SK-N-SH treated with all-trans-retinoic acid at 6 μM for 48 hours (cell line): Measurements from ENCODE around the gene MXRA7.

Experiments used
- ATAC-seq: fragments of 200-7000 bp; cut with Tn5 transposase; 3 replicates; pipeline ENCODE4 v1.9.1; 2020; ENCODE audit warnings: mild to moderate bottlenecking, moderate library complexity
- ARNTL ChIP-seq: fragments of 450-650 bp; formaldehyde crosslinking; IDR thresholded peaks from 2 replicates; pipeline ENCODE4 v1.5.0; 2020; ENCODE audit warnings: low read depth, mild to moderate bottlenecking, moderate library complexity, borderline replicate concordance
- BACH2 ChIP-seq: fragments of 250-450 bp; sonication (Bioruptor Pico); IDR thresholded peaks from 2 replicates; pipeline ENCODE4 v1.9.0; 2021; ENCODE audit warnings: mild to moderate bottlenecking, borderline replicate concordance
- CREB5 ChIP-seq: fragments of 250-450 bp; sonication (Bioruptor Pico); IDR thresholded peaks from 2 replicates; pipeline ENCODE4 v1.5.1; 2020; ENCODE audit warnings: low read depth, mild to moderate bottlenecking, moderate library complexity
- CSDC2 ChIP-seq: fragments of 250-450 bp; sonication (Bioruptor Pico); IDR thresholded peaks from 2 replicates; pipeline ENCODE4 v1.5.0; 2020; ENCODE audit warnings: mild to moderate bottlenecking, moderate library complexity
- CSRNP3 ChIP-seq: fragments of 250-450 bp; sonication (Bioruptor Pico); IDR thresholded peaks from 2 replicates; pipeline ENCODE4 v1.5.1; 2021; ENCODE audit warnings: mild to moderate bottlenecking, moderate library complexity
- ESRRG ChIP-seq: fragments of 250-450 bp; sonication (Bioruptor Pico); IDR thresholded peaks from 2 replicates; pipeline ENCODE4 v1.6.1; 2021; ENCODE audit warnings: mild to moderate bottlenecking
- GLIS3 ChIP-seq: fragments of 250-450 bp; sonication (Bioruptor Pico); IDR thresholded peaks from 2 replicates; pipeline ENCODE4 v1.5.0; 2020; ENCODE audit warnings: mild to moderate bottlenecking, moderate library complexity
- ISL1 ChIP-seq: fragments of 250-450 bp; sonication (Bioruptor Pico); IDR thresholded peaks from 2 replicates; pipeline ENCODE4 v2.1.2; 2022; ENCODE audit warnings: mild to moderate bottlenecking, moderate library complexity
- PATZ1 ChIP-seq: fragments of 250-450 bp; sonication (Bioruptor Pico); IDR thresholded peaks from 2 replicates; pipeline ENCODE4 v1.8.0; 2020; ENCODE audit warnings: mild to moderate bottlenecking, moderate library complexity, borderline replicate concordance
- POU6F1 ChIP-seq: fragments of 250-450 bp; sonication (Bioruptor Pico); IDR thresholded peaks from 2 replicates; pipeline ENCODE4 v1.8.0; 2021; ENCODE audit warnings: low read depth, mild to moderate bottlenecking, moderate library complexity, borderline replicate concordance
- PPARA ChIP-seq: fragments of 250-450 bp; sonication (Bioruptor Pico); IDR thresholded peaks from 2 replicates; pipeline ENCODE4 v1.5.0; 2020; ENCODE audit warnings: mild to moderate bottlenecking, borderline replicate concordance
- RARB ChIP-seq: fragments of 250-450 bp; sonication (Bioruptor Pico); IDR thresholded peaks from 2 replicates; pipeline ENCODE4 v1.8.0; 2021; ENCODE audit warnings: mild to moderate bottlenecking, moderate library complexity
- SNAI2 ChIP-seq: fragments of 250-450 bp; sonication (Bioruptor Pico); IDR thresholded peaks from 2 replicates; pipeline ENCODE4 v1.5.0; 2020; ENCODE audit warnings: mild to moderate bottlenecking, moderate library complexity
- TCF4 ChIP-seq: fragments of 250-450 bp; sonication (Bioruptor Pico); IDR thresholded peaks from 2 replicates; pipeline ENCODE4 v1.8.0; 2021; ENCODE audit warnings: mild to moderate bottlenecking, moderate library complexity, borderline replicate concordance
- TSHZ2 ChIP-seq: fragments of 250-450 bp; sonication (Bioruptor Pico); IDR thresholded peaks from 2 replicates; pipeline ENCODE4 v1.5.0; 2020; ENCODE audit warnings: mild to moderate bottlenecking, moderate library complexity
- ZFP30 ChIP-seq: fragments of 450-650 bp; formaldehyde crosslinking; IDR thresholded peaks from 2 replicates; pipeline ENCODE4 v1.5.0; 2022; ENCODE audit warnings: mild to moderate bottlenecking, moderate library complexity
- ZNF565 ChIP-seq: fragments of 450-650 bp; formaldehyde crosslinking; conservative IDR thresholded peaks from 2 replicates; pipeline ENCODE4 v1.5.0; 2020; ENCODE audit warnings: low read depth, mild to moderate bottlenecking, moderate library complexity
- ZNF70 ChIP-seq: fragments of 450-650 bp; formaldehyde crosslinking; IDR thresholded peaks from 2 replicates; pipeline ENCODE4 v1.5.0; 2020; ENCODE audit warnings: mild to moderate bottlenecking, moderate library complexity
- ZNF8 ChIP-seq: fragments of 450-650 bp; formaldehyde crosslinking; IDR thresholded peaks from 2 replicates; pipeline ENCODE4 v1.5.0; 2020; ENCODE audit warnings: mild to moderate bottlenecking, moderate library complexity

Gene MXRA7

GRCh38 chr17:76701471-76701967 lies 9.2 kb downstream of the MXRA7 start:
- TF ChIP-seq ISL1 (CRISPR knock-in tag), result no peak
- no peak for TF ChIP-seq ZFP30 (CRISPR knock-in tag)
- TF ChIP-seq ZNF565, result no peak
- TF ChIP-seq TCF4 (CRISPR knock-in tag), result no peak
- no peak for TF ChIP-seq GLIS3 (CRISPR knock-in tag)
- TF ChIP-seq BACH2 (CRISPR knock-in tag), result no peak
- TF ChIP-seq ESRRG (CRISPR knock-in tag), result no peak
- TF ChIP-seq CSDC2 (CRISPR knock-in tag), result no peak
- no peak for TF ChIP-seq ZNF8
- no peak for TF ChIP-seq CREB5 (CRISPR knock-in tag)
- no peak for TF ChIP-seq RARB (CRISPR knock-in tag)
- no peak for TF ChIP-seq PPARA (CRISPR knock-in tag)
- TF ChIP-seq SNAI2 (CRISPR knock-in tag), result no peak
- peak; percentile 31 for ATAC-seq

- TF ChIP-seq TCF4 (CRISPR knock-in tag) (no peak), RARB (CRISPR knock-in tag) (no peak), ZNF565 (no peak), ZFP30 (CRISPR knock-in tag) (no peak), ZNF8 (no peak), CREB5 (CRISPR knock-in tag) (peak; percentile 83), ISL1 (CRISPR knock-in tag) (0 out of 2 replicates have a peak, but pooled peaks have one; percentile 10), CSDC2 (CRISPR knock-in tag) (no peak), GLIS3 (CRISPR knock-in tag) (0 out of 2 replicates have a peak, but pooled peaks have one; percentile 13), ZNF70 (no peak), ARNTL (CRISPR knock-in tag) (no peak), TSHZ2 (peak; percentile 16; the same call in 1 of the 2 replicates), SNAI2 (CRISPR knock-in tag) (peak; percentile 30; the same call in 1 of the 2 replicates), PPARA (CRISPR knock-in tag) (no peak), PATZ1 (CRISPR knock-in tag) (no peak), CSRNP3 (CRISPR knock-in tag) (no peak), ESRRG (CRISPR knock-in tag) (0 out of 2 replicates have a peak, but pooled peaks have one; percentile 26), POU6F1 (0 out of 2 replicates have a peak, but pooled peaks have one; percentile 30)
- ATAC-seq, result peak; percentile 88
Measured at GRCh38 chr17:76700617-76701470, 9.9 kb downstream of the MXRA7 start.
